Measurements from ENCODE around the gene MBD5.
A peak's percentile ranks its signal among the peaks of the same experiment; 100 is the strongest.

- no peak for TF ChIP-seq MAX (IDR thresholded peaks at IDR 0.05)
- TF ChIP-seq RAD21 (IDR thresholded peaks at IDR 0.05; ENCODE audit: low read depth): no peak
- TF ChIP-seq ZBTB7A (IDR thresholded peaks at IDR 0.05; ENCODE audit: low read depth): no peak
- no peak for TF ChIP-seq FOXM1 (IDR thresholded peaks at IDR 0.05; ENCODE audit: borderline replicate concordance, low read depth)
- no peak for TF ChIP-seq EP300 (IDR thresholded peaks at IDR 0.05; ENCODE audit: borderline replicate concordance)
- no peak for TF ChIP-seq USF1 (IDR thresholded peaks at IDR 0.05)
- TF ChIP-seq CREB1 (IDR thresholded peaks at IDR 0.05; ENCODE audit: low read depth): no peak
- TF ChIP-seq EGR1 (IDR thresholded peaks at IDR 0.05): no peak
- TF ChIP-seq REST (IDR thresholded peaks at IDR 0.05; ENCODE audit: low read depth): no peak
- peak; percentile 73 for TF ChIP-seq TAF1 (IDR thresholded peaks at IDR 0.05; ENCODE audit: low read depth)
- TF ChIP-seq NFIC (IDR thresholded peaks at IDR 0.05): no peak
Measured at GRCh38 chr2:148021059-148021861, at the start of gene MBD5.
